Spinal cord (tissue), 10 donors: ENCODE measurements around the gene SPRR1B. TPM values are rescaled to one million over a fixed set of nuclear protein-coding genes. Genes with fewer than 3 reads are reported as not detected.

ENCODE experiments used
- DNase-seq, 6 donors: peaks; one replicate each; pipeline versions ENCODE4 v3.0.0 to v3.0.0-alpha.2; 2013 to 2015; ENCODE audit warnings: low spot score in 6 of 6, low read depth in 4 of 6
- H3K27ac ChIP-seq: one replicate; pipeline ENCODE4 v1.5.1; 2013; ENCODE audit warnings: low read depth, low read length, control low read depth
- H3K27me3 ChIP-seq: one replicate; pipeline ENCODE4 v1.6.1; 2013; ENCODE audit warnings: low read length; ENCODE audit not compliant: control insufficient read depth, insufficient read depth
- H3K36me3 ChIP-seq: one replicate; pipeline ENCODE4 v1.6.1; 2013; ENCODE audit warnings: low read length; ENCODE audit not compliant: control insufficient read depth, insufficient read depth
- H3K4me1 ChIP-seq: one replicate; pipeline ENCODE4 v1.6.1; 2013; ENCODE audit warnings: low read length; ENCODE audit not compliant: control insufficient read depth, insufficient read depth
- H3K4me3 ChIP-seq: one replicate; pipeline ENCODE4 v1.5.1; 2013; ENCODE audit warnings: low read depth, low read length, control low read depth
- H3K9me3 ChIP-seq: one replicate; pipeline ENCODE4 v1.6.1; 2013; ENCODE audit warnings: low read length; ENCODE audit not compliant: control insufficient read depth, insufficient read depth
- WGBS: methylation state at CpG from one replicate; pipeline ENCODE4 v1.1.5; 2013; ENCODE audit warnings: missing lambda C conversion rate; ENCODE audit not compliant: insufficient coverage; 5-methylcytosine and 5-hydroxymethylcytosine counted together
- long read RNA-seq, 4 donors: transcript quantifications; one replicate each; lab custom pipeline, GENCODE V29; 2026
- polyA plus RNA-seq, 2 donors: library from polyadenylated mRNA; unstranded; fragments of 120-200 nt; gene quantifications; one replicate each; pipeline ENCODE4 v1.2.1, GENCODE V29; 2013; ENCODE audit not compliant: insufficient read length in 2 of 2
- total RNA-seq, 2 donors: library from RNA; depleted of rRNA in 1 of 2; stranded (reverse); fragments of 120-200 nt in 1 of 2; fragments of >200 nt in 1 of 2; gene quantifications; one replicate each; pipeline versions ENCODE4 v1.2.3 to v1.2.4, GENCODE V29; 2013 to 2014
- donor health status: healthy.

Gene SPRR1B, protein sequence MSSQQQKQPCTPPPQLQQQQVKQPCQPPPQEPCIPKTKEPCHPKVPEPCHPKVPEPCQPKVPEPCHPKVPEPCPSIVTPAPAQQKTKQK
- total RNA-seq, result not detected
- polyA plus RNA-seq, result not detected
- long read RNA-seq, donor 1, result 0 reads
- long read RNA-seq, donor 2, result 0 reads
- long read RNA-seq, donor 3, result 0 reads
- long read RNA-seq, donor 4, result 0 reads

- no peak for DNase-seq
- Histone ChIP-seq H3K4me3 (no peak within 1 kb of the TSS), H3K4me1 (no peaks in the 10 kb centered on the region), H3K27ac (no peak within 1 kb of the TSS), H3K9me3 (no peaks in the 10 kb centered on the region), H3K27me3 (no peaks in the 10 kb centered on the region), H3K36me3 (no peaks in the 10 kb centered on the region)
These were observed at the start of gene SPRR1B for GRCh38 chr1:153030895-153031294. Gene SPRR1B, plus strand, starts transcription at chr1:153031203. Its CDS starts 1,143 bp downstream, at chr1:153032346.

DNA sequence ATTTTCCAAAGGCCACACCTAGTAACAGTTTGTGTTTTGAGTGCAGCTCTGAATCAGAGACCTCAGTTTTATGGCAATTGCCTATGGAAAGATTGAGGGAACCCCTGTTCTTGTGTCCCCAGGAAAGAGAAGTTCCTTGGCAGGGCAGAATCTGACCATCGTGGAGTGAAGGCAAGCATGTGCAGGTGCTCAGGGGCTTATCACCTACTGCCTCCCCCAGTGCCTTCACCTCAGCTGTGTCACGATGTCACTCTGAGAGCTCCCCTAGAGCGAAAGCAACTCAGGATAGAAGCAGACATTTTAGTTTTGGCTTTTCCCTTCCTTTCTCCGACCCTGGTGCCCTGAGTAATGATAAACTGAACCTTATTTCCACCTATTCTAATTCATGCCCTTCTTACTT, 48.9 kb upstream of the SPRR1B start:
- Histone ChIP-seq H3K27me3 (no peaks in the 10 kb centered on the region), H3K9me3 (no peaks in the 10 kb centered on the region)
- 89% methylated on average over 4 of the region's 4 CpGs for WGBS

GRCh38 chr1:152983234-152983633, 47.8 kb upstream of the SPRR1B start:
- no peaks in the 10 kb centered on the region for H3K9me3 ChIP-seq
- H3K4me3 ChIP-seq, result no peak overlapping the region
- no peaks in the 10 kb centered on the region for H3K4me1 ChIP-seq
- H3K36me3 ChIP-seq, result no peaks in the 10 kb centered on the region
- no peaks in the 10 kb centered on the region for H3K27me3 ChIP-seq
- DNase-seq, result no peak
- no peak overlapping the region for H3K27ac ChIP-seq

More for the DNA sequence above, 48.9 kb upstream of the SPRR1B start:
- Histone ChIP-seq H3K4me3 (no peak overlapping the region), H3K36me3 (no peaks in the 10 kb centered on the region), H3K4me1 (no peaks in the 10 kb centered on the region), H3K27ac (no peak overlapping the region)
- no peak for DNase-seq

DNA sequence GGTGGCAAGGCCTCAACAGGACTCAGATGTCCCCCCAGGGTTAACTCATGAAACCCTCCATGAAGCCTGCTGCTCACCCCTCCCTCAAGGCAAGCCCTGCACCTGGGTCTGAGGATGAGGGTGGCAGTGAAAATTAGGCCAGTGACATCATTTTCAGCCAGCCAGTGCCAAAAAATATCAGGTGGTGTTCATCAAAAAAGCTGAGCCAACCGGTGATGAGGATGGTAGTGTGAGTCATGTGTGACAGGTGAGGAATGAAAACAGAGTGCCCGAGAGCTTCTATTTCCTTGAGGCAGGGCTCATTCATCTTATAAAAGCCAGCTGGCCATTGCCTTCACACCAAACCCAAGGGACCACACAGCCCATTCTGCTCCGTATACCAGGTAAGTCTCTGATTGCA, 47.3 kb upstream of the SPRR1B start, which contains the start of gene SPRR1A:
TSS of gene SPRR1A (plus strand) at position 339 of the 400 bp plus-strand sequence. CDS start 1,150 bp downstream, outside the sequence.
- no CpG with 5 or more reads among the region's 3 CpGs for WGBS
- Histone ChIP-seq H3K27ac (no peak within 1 kb of the TSS), H3K4me1 (no peaks in the 10 kb centered on the region), H3K36me3 (no peaks in the 10 kb centered on the region), H3K4me3 (no peak within 1 kb of the TSS), H3K27me3 (no peaks in the 10 kb centered on the region), H3K9me3 (no peaks in the 10 kb centered on the region)
- DNase-seq, result no peak

DNA sequence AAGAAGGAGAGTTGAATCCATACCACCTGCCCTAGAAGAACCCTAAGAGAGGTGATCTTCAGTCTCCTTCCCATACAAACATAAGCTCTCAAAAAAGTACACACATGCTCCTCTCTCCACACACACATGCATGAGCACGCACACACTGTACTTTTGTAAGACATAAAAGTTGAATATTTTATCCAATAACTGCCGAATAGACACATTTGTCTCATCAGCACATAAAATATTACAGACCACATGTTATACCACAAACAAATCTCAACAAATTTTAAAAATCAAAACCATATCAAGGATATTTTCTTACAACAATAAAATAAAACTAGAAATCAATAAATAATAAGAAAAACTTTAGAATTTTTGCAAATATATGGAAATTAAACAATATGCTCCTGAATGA, 44.4 kb upstream of the SPRR1B start:
- no peaks in the 10 kb centered on the region for H3K9me3 ChIP-seq
- no peaks in the 10 kb centered on the region for H3K36me3 ChIP-seq
- H3K27ac ChIP-seq, result no peak overlapping the region
- WGBS, result no CpG with 5 or more reads among the region's 2 CpGs
- H3K27me3 ChIP-seq, result no peaks in the 10 kb centered on the region
- H3K4me3 ChIP-seq, result no peak overlapping the region
- no peak for DNase-seq
- no peaks in the 10 kb centered on the region for H3K4me1 ChIP-seq

- no peaks in the 10 kb centered on the region for H3K36me3 ChIP-seq
- H3K4me3 ChIP-seq, result no peak overlapping the region
- H3K9me3 ChIP-seq, result no peaks in the 10 kb centered on the region
- DNase-seq, result peak in 1 of 6 donors; percentile 89
- no peaks in the 10 kb centered on the region for H3K27me3 ChIP-seq
- no CpG with 5 or more reads among the region's 6 CpGs for WGBS
- peaks cover 5% of the 10 kb centered on the region for H3K4me1 ChIP-seq
- no peak overlapping the region for H3K27ac ChIP-seq
These were observed 37.8 kb upstream of the SPRR1B start for GRCh38 chr1:152993186-152993585.

DNA sequence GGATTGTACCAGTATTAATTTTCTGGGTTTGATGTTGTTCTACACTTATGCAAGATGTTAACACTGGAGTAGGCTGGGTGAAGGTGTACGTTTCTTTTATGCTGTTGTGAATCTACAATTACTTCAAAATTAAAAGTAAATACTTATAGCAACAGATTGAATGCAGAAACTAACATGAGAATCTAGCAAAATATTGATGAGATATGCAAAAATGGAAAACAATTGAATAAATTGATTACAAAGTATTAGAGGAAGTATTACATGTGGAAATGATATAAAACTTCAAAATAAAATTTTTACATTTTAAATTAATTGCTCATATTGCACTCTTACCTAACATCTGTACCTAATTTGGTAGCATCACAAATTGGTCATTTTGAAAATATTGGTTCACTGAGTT, 35.2 kb upstream of the SPRR1B start:
- DNase-seq, result no peak
- no peak overlapping the region for H3K27ac ChIP-seq
- peaks cover 5% of the 10 kb centered on the region for H3K4me1 ChIP-seq
- WGBS, result no CpG with 5 or more reads among the region's 1 CpG
- no peaks in the 10 kb centered on the region for H3K36me3 ChIP-seq
- no peaks in the 10 kb centered on the region for H3K27me3 ChIP-seq
- no peak overlapping the region for H3K4me3 ChIP-seq
- H3K9me3 ChIP-seq, result no peaks in the 10 kb centered on the region

GRCh38 chr1:152996633-152997400, 34.2 kb upstream of the SPRR1B start:
- peaks cover 5% of the 10 kb centered on the region for H3K4me1 ChIP-seq
- peak in 3 of 6 donors; percentile 5 to 80 (median 37) for DNase-seq
- H3K36me3 ChIP-seq, result no peaks in the 10 kb centered on the region
- H3K27ac ChIP-seq, result no peak overlapping the region
- no peak overlapping the region for H3K4me3 ChIP-seq
- 24% methylated on average over 4 of the region's 5 CpGs for WGBS
- no peaks in the 10 kb centered on the region for H3K9me3 ChIP-seq
- no peaks in the 10 kb centered on the region for H3K27me3 ChIP-seq

DNA sequence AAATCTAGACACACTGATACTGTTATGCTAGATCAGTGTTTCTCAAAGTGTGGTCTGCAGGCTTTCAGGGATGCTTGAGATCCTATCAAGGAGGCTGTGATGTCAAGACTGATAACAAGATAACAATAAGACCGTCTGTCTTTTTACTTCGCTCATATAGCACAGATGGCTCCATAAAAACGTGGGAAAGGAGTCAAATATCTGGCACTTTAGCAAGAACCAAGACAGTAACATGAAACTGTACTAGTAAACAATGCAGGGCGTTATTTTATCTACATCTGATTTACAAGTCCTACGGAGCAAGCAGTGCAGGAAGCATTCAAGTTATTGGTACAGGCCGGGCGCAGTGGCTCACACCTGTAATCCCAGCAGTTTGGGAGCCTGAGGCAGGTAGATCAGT, 33.1 kb upstream of the SPRR1B start:
- peak in 1 of 6 donors; percentile 49 for DNase-seq
- no peaks in the 10 kb centered on the region for H3K27me3 ChIP-seq
- H3K36me3 ChIP-seq, result no peaks in the 10 kb centered on the region
- no peaks in the 10 kb centered on the region for H3K9me3 ChIP-seq
- H3K4me1 ChIP-seq, result peaks cover 5% of the 10 kb centered on the region
- H3K4me3 ChIP-seq, result no peak overlapping the region
- no peak overlapping the region for H3K27ac ChIP-seq
- WGBS, result 78% methylated on average over 7 of the region's 7 CpGs

DNA sequence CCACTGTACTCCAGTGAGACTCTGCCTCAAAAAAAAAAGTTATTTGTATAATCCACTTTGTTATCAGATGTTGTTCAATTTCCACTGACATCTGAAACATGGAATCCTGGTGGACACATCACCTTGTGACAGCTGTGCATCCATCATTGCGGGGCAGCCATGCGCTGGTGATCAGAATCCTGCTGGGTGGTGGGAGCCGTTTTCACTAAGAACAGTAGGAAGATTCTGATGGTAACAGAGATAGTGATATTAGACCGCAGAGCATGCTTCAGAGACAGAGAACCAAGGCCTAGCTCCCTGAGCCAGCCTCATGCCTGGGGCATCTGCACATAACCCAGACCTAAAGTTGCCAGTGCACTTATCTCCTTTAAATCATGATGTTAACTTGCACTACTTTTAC, 32.5 kb upstream of the SPRR1B start:
- H3K4me3 ChIP-seq, result no peak overlapping the region
- peaks cover 5% of the 10 kb centered on the region for H3K4me1 ChIP-seq
- DNase-seq, result no peak
- no peaks in the 10 kb centered on the region for H3K27me3 ChIP-seq
- no peak overlapping the region for H3K27ac ChIP-seq
- WGBS, result 94% methylated on average over 4 of the region's 4 CpGs
- H3K36me3 ChIP-seq, result no peaks in the 10 kb centered on the region
- no peaks in the 10 kb centered on the region for H3K9me3 ChIP-seq
